NCI-H1694 treated with DMSO at 0.1 percent for 48 hours (cell line): Measurements from ENCODE around the gene FOXO6.

ENCODE experiments used
- DNase-seq: peaks from one replicate; lab custom pipeline; 2025; lab: John Stamatoyannopoulos, UW

The FOXO6 gene

DNA sequence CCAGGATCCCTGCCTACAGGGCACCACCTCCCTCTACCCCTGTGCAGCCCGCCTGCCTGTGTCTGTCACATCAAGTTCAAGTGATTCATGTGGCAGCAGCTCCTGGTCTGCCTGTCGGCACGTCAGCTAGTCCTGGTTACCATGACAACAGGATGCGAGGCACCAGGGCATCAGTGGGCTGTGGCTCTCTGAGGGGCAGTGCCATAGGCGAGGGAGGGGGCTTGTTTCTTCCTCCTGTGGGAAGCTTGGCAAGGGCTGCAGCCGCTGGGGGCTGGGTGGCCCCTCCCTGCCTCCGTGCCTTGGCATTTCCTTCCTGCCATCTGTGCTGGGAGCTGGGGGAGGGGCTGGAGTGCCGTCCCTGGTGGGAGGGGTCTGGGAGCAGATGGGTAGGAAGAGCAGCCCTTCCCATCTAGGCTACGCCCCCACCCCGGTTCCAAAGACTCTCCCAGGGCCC is 43.1 kb downstream of the FOXO6 start:
- DNase-seq: peak; percentile 96

DNA sequence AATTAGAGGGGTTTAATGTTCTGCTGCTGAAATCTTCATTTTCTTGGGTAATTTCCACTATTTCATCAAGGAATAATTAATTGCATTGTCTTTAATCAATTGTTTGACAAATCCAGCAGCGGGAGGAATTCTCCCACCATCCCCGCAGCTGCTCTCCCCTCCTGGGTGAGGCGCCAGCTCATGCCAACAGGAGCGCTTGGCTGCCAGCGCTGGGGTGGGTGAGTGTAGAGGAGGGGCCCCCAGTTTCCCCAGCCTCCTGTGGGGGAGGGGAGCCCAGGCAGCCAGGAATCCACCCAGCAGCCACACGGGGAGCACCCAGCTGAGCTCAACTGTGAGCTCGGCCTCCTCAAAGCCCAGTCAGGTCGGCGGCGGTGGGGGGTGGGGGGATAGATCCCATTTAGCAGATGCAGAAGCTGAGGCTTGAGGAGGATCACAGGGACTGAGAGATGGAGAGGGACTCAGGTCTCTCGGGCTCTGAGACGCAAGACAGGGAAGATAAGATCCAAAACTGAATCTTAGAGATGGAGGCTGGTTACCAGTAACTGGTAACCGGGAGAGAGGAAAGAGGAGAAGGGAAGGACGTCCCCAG is 46.5 kb downstream of the FOXO6 start:
- DNase-seq: no peak

DNA sequence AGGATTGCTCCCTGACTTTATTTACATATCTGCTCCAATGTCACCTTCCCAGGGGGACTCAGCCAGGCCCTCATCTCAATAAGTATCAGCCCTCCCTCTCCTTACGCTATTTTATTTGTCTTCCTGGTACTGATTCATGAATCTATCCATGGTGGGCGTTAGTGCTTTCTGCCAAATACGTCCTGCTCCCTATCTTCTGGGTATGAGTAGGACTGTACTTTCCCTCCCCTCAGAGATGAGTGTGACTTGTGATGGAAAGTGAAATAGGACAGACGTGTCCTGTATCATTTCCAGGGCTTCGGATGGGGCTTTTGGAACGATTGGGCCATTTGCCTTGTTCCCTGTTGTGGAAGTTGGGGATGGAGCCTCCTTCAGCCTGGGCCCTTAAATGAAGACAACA is 47.5 kb downstream of the FOXO6 start:
- no peak for DNase-seq

DNA sequence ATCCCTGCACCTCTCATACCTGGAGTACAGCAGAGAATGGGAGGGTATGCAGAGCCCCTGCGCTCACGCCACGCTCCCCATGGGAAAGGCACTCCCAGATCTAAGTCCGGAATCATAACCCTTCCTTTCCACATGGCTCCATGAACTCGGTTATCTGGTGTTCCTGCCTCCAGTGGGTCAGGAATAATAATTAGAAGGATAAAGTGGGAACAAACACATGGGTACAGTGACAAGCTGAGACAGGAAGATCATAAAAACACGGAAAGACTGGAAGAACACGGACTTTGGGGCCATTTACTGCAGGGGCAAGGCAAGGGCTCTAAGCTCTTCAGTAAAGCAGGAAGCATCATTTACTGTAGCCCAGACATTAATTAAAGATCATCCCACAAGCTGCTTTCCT is 48.6 kb downstream of the FOXO6 start:
- no peak for DNase-seq

DNA sequence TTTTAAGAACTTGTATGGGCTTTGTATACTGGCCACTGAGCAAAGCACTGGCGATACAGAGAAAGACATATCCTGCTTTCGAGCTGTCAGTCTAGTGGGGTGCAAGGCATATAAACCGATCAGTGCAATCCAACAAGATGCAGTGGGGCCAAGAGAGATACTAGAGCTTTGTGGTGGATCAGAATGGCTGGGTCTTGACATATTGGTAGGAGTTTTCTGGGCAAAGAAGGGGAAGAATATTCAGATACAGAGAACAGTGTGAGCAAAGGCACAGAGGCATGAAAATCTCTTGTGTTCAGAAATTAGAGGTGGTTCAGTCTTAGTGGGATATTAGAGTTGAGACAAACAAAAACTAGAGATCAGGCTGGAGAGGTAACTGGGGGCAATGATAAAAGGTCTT is 49.2 kb downstream of the FOXO6 start:
- no peak for DNase-seq

DNA sequence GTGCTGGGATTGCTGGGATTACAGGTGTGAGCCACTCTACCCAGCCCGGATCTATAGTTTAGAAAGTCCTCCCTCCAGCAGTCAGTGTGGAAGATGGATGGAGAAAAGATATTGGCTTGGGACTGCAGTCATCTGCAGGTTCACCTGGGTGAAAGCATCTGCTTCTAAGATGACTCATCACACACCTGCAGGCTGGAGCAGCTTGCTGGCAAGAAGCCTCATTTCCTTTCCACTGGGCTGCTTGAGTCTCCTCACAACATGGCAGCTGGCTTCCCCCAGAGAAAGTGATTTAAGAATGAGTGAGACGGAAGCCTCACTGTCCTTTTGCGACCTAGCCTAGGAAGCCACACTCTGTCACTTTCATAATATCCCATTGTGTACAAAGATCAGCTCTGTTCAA is 50.0 kb downstream of the FOXO6 start:
- DNase-seq: no peak

DNA sequence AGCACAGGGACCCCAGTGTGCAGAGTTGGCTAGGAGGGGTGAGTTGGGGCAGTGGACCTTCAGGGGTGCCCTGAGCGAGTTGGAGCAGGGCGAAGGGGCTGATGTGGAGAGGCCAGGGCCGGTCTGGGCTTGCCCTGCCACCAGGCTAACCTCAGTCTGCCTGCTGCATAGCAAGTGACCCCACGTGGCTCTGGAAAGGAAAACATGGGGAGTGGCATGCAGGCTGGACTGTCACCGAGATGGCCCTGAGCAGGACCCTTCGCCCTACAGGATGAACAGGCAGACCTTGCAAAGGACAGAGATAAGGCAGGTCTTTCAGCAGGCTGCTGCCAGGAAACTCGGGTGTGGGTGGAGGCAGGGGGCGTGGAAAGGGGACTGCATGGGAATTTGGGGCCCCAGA is 51.5 kb downstream of the FOXO6 start:
- DNase-seq: no peak

DNA sequence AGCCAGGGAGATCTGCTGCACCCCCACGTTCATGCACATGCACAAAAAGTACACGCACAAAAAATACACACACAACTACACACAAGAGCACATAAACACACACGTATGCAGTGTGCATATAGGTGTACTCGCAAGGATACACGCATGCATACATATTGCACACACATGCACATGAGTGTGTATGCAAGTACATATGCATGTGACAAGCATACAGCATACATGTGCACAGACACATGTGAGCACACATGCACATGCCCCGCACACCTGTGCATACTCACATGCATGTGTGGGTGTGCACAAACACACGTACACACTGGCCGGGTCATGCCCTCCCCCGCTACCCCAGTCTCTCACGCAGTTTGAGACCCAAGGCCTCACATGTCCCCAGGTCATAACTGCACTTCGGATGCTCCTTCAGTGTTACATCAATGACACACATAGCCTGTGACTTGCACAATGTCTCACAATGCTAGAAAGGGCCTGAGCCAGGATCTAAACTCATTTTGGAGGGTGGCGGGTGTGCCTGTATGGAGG is 52.6 kb downstream of the FOXO6 start:
- no peak for DNase-seq

DNA sequence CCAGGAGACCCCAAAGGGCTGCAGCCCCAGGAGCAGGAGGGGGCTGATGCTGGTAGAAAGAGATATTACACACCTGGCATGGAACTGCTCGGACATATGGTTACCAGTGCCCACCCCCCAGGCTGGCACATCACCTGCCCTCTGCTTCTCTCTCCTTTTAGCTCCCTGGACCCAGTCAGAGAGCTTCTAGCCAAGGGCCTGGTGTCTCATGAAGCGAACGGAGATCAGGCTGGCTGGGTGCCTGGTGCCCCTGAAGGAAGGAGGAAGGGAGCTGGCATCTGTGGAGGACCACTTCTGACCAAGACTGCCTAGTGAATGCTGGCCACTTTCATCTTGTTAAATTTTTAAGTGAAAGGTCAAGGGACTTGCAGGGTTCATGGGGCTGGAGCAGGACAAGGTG is 53.1 kb downstream of the FOXO6 start:
- DNase-seq: no peak

DNA sequence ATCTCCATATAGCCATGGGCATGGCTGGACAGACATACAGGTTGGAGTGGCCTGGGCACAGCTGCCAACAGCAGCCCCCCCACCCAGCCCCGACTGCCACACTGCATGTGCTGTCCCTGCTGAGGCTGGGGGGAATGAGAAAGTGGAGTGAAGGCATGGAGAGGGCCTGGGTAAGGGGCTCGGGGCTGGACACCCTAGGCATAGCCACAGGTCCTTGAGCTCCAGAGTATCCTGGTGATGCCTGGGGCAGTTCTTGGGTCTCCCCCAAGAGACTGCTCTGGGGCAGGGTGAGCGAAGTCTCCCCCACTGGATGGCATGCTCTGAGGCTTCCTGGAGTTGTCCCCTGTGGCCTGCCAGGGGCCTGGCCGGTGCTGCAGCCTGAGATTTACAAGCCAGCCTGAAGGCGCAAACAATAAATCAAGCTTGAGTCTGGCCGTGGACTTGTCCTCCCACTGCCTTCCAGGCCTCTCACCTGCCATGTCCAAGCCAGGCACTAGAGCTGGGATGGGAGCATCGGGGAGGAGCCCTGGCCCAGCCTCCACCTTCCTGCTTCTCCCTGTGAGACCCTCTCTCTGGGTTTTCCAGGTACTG is 53.6 kb downstream of the FOXO6 start:
- no peak for DNase-seq

DNA sequence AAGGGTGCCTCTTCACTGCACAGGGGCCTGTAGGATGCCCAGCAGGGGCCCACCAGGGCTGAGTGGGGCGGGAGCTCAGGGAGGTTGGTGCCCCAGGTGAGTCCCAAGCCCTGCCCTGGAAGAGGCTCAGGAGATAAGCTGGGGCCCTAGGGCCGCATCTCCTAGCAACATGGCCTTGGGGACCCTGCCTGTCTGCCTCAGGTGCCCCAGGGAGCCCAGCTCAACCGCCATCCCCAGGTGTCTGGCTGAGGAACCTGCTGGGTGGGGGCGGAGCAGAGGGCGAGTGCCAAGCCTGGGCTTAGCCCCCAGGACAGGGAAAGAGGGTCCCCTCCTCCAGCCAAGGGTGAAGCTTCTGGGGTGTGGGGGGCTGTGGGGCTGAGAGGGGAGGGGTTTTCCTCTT is 54.8 kb downstream of the FOXO6 start:
- no peak for DNase-seq

DNA sequence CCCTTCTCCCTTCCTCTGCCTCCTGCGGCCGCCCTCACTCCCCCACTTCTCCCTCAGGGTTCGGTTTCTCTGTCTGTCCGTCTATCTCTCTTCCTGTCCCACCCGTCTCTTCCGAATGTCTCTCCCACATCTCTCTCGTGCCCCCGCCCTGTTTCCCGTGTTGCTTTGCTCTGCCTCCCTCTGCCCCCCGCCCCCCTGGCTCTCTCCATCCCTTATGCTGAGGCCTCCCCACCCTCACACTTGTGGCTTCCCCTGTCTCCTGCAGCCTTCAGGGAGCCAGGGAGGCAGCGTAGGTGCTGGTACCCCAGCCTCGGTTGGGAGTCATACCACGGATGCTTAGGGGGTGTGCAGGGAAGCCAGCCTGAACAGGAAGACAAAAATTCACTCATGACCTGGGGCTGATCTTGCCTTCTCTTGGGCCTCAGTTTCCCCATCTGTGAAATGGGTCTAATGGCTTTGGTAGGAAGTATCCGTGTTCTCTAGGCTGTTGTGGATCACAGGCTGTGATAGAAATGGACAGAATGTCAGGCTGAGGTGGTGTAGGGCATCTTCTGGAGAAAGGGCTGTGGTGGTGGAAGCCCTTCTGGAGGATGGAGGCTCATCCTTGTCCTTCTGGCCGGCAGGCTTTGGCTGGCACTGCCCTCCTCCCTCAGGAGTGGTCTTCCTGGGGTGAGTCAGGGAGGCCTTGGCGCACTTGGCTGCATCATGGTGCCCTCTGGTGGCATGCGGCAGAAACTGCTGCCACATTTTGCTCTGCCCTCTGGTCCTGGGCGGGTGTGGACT is 55.5 kb downstream of the FOXO6 start:
- DNase-seq: peak; percentile 47

DNA sequence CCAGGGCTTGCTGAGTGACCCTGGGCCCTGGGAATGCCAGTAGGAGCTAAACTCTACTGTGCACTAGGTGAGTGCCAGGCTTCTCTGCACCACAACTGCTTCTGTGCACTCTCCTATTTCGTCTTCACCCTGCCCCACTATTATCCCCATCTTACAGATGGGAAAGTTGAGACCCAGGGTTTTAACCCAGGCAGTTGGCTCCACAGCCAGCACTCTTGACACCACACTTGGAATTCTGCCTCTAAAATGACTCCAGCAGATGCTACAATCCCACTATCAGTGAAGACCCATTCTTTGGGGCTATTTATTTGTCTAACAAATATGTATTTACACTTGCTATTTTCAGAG is 56.1 kb downstream of the FOXO6 start:
- DNase-seq: no peak

DNA sequence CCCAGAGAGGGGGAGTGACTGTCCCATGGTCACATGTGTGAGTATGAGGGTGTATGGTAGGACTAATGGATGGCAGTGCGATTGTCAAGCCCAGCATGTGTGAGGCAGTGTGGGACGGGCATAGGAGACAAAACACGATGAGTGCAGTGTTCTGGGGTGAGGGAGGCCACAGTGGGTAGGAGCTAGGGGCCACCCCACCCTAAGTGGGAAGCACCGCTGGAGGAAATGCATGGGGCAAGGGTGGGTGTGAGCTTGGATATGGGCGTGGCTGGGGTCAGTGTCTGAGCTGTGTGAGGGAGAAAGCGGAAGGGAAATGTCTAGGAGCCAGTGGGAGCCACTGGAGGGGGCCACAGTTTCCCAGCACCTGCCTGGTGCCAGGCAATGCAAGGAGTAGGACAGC is 56.5 kb downstream of the FOXO6 start:
- DNase-seq: no peak

DNA sequence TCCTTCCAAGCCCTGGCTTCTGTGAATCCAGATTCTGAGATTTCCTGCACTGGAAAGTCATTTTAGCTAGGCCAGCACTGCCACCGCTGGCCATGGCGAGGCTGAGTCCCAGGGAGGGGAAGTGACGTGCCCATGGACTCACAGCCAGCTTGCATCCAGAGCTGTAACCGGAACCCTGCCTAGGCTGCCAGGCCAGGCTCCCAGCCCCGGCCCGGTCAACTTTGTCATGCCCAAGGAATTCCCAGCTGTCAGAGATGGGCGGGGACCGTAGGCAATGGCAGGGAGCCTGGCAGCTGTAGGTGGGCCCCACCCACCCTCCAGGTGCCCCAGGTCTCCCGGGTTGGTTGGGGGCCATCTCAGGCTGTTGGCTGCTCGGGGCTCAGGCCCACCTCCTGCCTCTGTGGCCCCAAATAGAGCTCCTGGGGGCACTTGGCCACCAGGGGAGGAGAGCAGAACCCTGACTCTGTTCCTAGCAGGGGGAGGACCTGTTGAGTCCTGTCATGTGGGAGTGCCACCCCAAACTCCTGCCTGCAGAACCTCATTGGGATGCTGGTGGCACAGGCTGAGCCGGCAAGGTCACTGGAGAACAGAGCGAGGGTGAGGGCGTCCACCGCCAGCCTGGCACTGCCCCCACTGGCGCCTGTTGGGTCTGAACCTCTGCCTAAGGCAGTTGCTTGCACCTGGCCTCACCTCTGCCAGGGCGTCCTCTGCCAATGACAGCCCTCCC is 57.8 kb downstream of the FOXO6 start:
- DNase-seq: no peak

DNA sequence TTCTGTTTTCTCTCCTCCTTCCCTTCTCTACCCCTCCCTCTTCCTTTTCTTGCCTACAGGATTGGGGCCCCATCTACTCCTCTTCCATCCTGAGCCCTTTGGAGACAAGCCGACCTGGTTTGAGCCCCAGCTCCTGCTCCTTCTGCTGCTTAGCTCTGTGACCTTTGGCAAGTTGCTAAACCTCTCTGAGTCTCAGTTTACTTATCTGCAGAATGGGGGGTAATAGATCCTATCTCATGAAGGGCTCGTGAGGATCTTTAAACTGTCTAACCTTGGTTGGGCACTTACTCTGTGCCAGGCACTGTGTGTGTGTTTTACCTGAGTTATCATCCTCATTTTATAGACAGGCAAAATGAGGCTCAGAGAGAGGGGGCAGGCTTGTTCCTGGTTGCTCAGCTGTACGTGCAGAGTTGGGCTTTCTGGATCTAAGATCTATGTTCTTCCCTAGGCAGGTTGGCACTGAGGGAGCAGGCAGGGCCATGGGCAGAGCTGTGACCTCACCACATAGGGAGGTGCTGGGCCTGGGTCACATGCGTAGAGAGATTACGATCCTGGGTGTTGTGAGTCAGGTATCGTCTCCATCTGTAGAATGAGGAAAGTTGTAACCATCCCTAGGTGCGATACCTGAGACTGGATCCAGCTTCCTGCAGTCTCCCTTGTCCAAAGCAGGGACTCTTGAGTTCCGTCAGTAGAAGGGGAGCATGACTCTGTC is 58.5 kb downstream of the FOXO6 start:
- DNase-seq: no peak

DNA sequence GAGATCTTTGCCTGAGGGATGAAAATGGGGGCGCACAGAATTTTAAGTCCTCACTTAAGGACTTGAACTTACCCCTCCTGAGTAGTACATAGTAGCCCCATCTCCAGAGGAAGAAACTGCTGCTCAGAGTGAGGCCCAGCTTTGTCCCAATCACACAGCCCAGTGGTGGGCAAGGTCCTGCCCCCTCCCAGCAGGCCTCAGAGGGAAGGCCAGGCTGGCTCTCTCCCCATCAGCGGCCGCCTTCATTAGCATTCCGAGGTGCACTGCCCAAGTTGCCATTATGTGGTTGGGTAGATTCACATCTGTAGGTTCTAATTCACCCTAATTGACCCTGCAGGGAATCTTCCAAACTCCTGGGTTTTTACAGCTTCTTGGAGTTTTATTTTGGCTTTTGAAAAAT is 59.1 kb downstream of the FOXO6 start:
- no peak for DNase-seq

DNA sequence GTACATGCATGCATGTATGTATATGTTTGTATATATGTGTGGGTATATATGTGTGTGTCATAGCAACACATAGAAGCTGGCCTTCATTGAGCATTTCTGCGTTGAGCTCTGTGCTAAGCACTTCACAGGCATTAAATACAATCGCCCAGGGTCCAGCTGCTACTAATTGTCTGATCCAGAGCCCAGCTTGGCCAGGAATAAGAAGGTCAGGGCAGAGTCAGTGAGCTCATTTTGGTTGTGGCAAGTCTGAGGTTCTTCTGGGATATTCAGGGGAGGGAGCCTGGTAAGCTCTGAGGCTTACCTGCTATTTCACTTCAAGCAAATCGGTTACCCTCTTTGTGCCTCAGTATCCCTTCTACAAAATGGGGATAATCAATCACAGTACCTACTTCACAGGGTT is 59.6 kb downstream of the FOXO6 start:
- no peak for DNase-seq

DNA sequence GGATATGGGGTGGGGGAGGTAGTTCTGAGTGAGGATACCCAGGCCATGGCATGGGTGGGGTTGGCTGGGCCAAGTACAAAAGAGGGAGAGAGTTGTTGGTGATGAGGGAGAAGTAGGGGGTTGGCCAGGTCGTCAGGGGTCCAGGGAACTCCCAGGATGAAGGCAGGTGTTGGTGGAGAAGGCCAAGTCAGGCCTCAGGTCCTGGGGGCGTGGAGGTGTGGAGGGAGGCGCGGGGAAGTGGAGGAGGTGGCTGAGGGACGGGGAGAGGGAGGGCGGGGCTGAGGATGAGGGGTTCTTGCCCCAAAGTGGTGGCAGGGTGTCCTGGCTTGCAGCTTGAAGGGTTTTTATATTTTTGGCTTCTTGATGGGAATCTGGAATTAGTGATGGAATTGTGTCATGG is 61.1 kb downstream of the FOXO6 start:
- DNase-seq: no peak

DNA sequence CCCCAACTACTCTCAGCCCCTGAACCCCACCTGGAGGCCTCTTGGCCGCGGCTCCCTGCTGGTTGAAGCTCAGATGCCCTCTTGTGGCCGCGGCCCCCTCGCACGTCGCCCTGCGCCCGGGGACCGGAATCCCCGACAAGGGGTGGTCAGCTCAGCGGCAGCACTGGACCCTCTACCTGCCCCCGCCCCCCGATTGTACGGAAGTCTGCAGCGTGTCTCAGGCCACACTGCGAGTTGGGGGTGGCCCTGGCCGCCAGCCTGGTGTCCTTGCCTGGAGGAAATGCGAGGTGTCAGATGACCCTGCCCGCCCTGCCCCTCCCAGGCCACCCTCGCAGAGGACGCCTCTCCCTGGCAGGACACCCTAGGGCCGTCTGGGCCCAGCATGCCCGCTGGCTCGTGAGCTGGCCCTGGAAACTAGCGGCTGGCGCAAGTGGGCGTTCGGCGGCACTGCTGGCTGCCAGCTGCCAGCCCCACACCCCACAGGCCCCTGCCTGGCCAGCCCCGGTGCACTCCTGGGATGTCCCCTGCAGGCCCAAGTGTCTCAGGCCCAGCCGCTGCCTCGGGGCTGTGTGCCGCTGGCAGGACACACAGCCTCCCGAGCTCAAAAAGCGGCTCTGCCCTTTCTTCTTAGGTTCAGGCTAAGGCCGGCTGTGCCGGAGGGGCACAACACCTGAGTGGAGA is 62.4 kb downstream of the FOXO6 start:
- DNase-seq: no peak

DNA sequence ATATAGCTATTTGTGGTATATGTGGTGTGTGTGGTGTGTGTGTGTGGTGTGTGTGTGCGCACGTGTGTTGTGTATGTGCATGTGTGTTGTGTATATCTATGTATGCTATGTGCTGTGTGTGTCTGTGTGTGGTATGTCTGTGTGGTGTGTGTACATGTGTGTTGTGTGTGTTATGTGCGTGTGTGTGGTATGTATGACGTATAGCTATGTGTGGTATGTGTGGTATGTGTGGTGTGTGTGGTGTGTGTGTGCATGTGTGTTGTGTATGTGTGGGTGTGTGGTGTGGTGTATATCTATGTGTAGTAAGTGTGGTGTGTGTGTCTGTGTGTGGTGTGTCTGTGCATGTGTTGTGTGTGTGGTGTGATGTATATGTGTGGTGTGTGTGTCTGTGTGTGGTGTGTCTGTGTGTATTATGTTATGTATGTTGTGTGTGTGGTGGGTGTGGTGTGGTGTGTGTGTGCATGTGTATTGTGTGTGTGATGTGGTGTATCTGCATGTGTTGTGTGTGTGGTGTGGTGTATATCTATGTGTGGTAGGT is 63.4 kb downstream of the FOXO6 start:
- no peak for DNase-seq
